Sigmoid colon (tissue), 7 donors: Measurements from ENCODE around the gene ZNF839. TPM values are rescaled to one million over a fixed set of nuclear protein-coding genes. Genes with fewer than 3 reads are reported as not detected.

ENCODE experiments used
- DNase-seq: peaks from one replicate; pipeline ENCODE4 v3.0.0-alpha.2; 2019
- H3K27ac ChIP-seq, 4 donors: fragments of 200-600 bp; sonication (generic); one replicate each; pipeline ENCODE4 v1.5.1; 2016 to 2019; ENCODE audit warnings: mild to moderate bottlenecking in 1 of 4
- H3K27me3 ChIP-seq, 3 donors: fragments of 200-600 bp; sonication (generic); one replicate each; pipeline ENCODE4 v1.5.1; 2019; ENCODE audit warnings: mild to moderate bottlenecking in 1 of 3
- H3K36me3 ChIP-seq, 4 donors: fragments of 200-600 bp; sonication (generic); one replicate each; pipeline ENCODE4 v1.5.1; 2016 to 2019
- H3K4me1 ChIP-seq, 4 donors: fragments of 200-600 bp; sonication (generic); one replicate each; pipeline ENCODE4 v1.5.1; 2017 to 2019
- H3K4me3 ChIP-seq, 4 donors: fragments of 200-600 bp; sonication (generic); one replicate each; pipeline ENCODE4 v1.5.1; 2017 to 2019; ENCODE audit warnings: mild to moderate bottlenecking in 2 of 4, moderate library complexity in 1 of 4
- H3K9me3 ChIP-seq, 4 donors: fragments of 200-600 bp in 3 of 4; sonication (generic) in 3 of 4; one replicate each; pipeline versions ENCODE4 v1.5.1 to v1.6.1; 2013 to 2019
- CTCF ChIP-seq, 4 experiments: fragments of 450-650 bp in 3 of 4; fragments of 200-600 bp in 1 of 4; IDR thresholded peaks; one replicate each; pipeline ENCODE4 v1.5.1; 2016 to 2019; ENCODE audit warnings: antibody characterized with exemption in 4 of 4, mild to moderate bottlenecking in 3 of 4, moderate library complexity in 2 of 4
- EP300 ChIP-seq, 4 donors: sonication (generic); formaldehyde crosslinking; IDR thresholded peaks; one replicate each; pipeline ENCODE4 v1.6.1; 2017; ENCODE audit warnings: antibody characterized with exemption in 4 of 4
- POLR2A ChIP-seq, 2 donors: fragments of 450-650 bp; IDR thresholded peaks; one replicate each; pipeline ENCODE4 v1.6.1; 2016; ENCODE audit warnings: antibody characterized with exemption in 2 of 2, mild to moderate bottlenecking in 2 of 2, moderate library complexity in 2 of 2
- POLR2AphosphoS5 ChIP-seq, 4 donors: sonication (generic); formaldehyde crosslinking; IDR thresholded peaks; one replicate each; pipeline ENCODE4 v1.6.1; 2017; ENCODE audit warnings: antibody characterized with exemption in 4 of 4
- WGBS, 2 donors: extraction: QIAGEN DNeasy Blood & Tissue Kit; methylation state at CpG; one replicate each; pipeline ENCODE4 v1.1.7; 2013; 5-methylcytosine and 5-hydroxymethylcytosine counted together
- intact Hi-C: fragments of 100-400 bp; cut with DNase I; formaldehyde crosslinking; loops from one replicate; pipeline ENCODE4 v1.15.1; 2023
- polyA plus RNA-seq, 3 donors: library from polyadenylated mRNA; stranded (reverse); fragments of 200-250 nt; gene quantifications; one replicate each; pipeline ENCODE4 v1.2.3, GENCODE V29; 2013
- total RNA-seq, 4 donors: library from RNA; depleted of rRNA; stranded (reverse); fragments of >200 nt; gene quantifications; one replicate each; pipeline ENCODE4 v1.1.0, GENCODE V29; 2016
- donor health status: healthy with polysubstance abuse.
- donor health status: Bipolar disorder and iron deficiency.
- donor health status: healthy.

Gene ZNF839
- total and polyA plus RNA-seq, 7 donors, result 4.6 to 12.2 (median 7.9) TPM

DNA sequence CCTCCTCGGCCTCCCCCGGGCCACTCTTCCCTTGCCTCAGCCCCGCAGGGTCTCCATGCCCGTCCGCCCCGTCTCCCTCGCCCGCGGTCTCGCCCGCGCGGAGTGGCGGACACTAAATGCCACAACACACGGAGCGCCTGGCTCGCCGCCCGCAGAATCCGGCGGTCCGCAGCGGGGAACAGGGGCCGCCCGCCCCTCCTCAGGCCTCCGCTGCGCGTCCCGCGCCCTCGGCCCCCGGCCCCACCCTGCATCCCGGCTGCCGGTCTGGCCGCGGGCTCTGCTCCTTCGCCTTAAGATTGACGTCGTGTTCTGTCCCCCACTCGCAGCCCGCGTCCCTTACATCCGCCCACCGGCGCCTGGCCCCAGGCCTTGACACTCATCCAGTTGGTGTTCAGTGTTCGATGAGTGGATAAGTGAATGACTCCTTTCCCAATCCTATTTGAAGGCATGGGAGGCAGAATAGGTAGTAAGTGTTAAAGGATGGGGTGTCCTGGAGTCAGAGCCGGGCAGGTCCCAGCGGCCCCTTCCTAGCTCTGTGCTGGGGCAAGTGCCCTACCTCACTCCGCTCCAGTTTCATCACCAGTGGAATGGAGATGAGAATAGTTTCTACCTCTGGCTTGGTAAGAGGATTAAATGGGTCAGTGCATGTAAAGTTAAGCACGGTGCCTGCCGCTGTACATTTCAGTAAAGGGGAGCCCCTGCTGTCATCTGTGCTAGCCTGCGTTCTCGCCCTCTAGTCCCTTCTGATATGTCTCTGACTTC lies 43.8 kb downstream of the ZNF839 start:
- peak overlapping the region; percentile 68 to 93 (median 88) for H3K4me3 ChIP-seq
- intact Hi-C loops, result loop anchor here (2.0 to 5.0 kb wide), 3 partner anchors 45 to 149 kb away; no protein-coding TSS in a partner anchor
- H3K4me1 ChIP-seq, result peaks cover 0 to 37% (median 25%) of the 10 kb centered on the region in 4 donors
- H3K9me3 ChIP-seq, result no peaks in the 10 kb centered on the region
- 2 to 4% methylated on average over 53 of the region's 53 CpGs for WGBS, 2 donors
- DNase-seq, result peak; percentile 74
- H3K36me3 ChIP-seq, result peaks cover 0 to 14% (median 0%) of the 10 kb centered on the region in 4 donors
- no peaks in the 10 kb centered on the region for H3K27me3 ChIP-seq
- TF ChIP-seq POLR2AphosphoS5 (IDR thresholded peaks at IDR 0.05), result no peak
- no peak for TF ChIP-seq EP300 (IDR thresholded peaks at IDR 0.05)
- TF ChIP-seq POLR2A (IDR thresholded peaks at IDR 0.05), result no peak
- TF ChIP-seq CTCF (IDR thresholded peaks at IDR 0.05), result no peak
- peak overlapping the region; percentile 89 to 99 (median 96) for H3K27ac ChIP-seq

- no peaks in the 10 kb centered on the region for H3K9me3 ChIP-seq
- WGBS, 2 donors, result 78 to 80% methylated on average over 11 of the region's 11 CpGs
- TF ChIP-seq POLR2AphosphoS5 (IDR thresholded peaks at IDR 0.05), result no peak
- no peak for TF ChIP-seq EP300 (IDR thresholded peaks at IDR 0.05)
- no peak for TF ChIP-seq POLR2A (IDR thresholded peaks at IDR 0.05)
- no peak for TF ChIP-seq CTCF (IDR thresholded peaks at IDR 0.05)
- peaks cover 0 to 10% (median 0%) of the 10 kb centered on the region in 4 donors for H3K4me1 ChIP-seq
- no peaks in the 10 kb centered on the region for H3K36me3 ChIP-seq
- no peak for DNase-seq
- intact Hi-C loops, result no loop called here
- H3K4me3 ChIP-seq, result no peak overlapping the region
- no peaks in the 10 kb centered on the region for H3K27me3 ChIP-seq
- H3K27ac ChIP-seq, result no peak overlapping the region
Observed at GRCh38 chr14:102370305-102370809, 50.8 kb downstream of the ZNF839 start.

DNA sequence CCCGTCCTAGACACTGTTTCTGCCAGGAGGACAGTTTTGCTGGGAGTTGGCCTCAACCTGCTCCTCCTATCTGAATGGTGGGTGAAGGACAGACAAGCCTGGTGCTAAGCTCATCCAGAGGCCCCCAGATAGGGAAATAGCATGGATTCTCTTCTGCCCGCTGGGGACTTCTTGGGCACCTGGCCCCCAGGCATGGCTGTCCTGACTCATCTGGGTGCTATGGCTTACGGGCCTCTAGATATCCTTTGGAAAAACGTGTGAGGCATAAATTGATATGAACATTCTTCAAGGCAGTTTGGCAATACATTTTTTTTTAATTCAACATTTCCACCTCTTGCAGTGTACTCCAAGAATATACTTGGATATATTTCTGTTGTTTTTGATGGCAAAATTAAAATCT lies 51.8 kb downstream of the ZNF839 start:
- DNase-seq, result no peak
- Histone ChIP-seq H3K4me3 (no peak overlapping the region), H3K4me1 (peaks cover 0 to 6% (median 0%) of the 10 kb centered on the region in 4 donors), H3K9me3 (no peaks in the 10 kb centered on the region), H3K27ac (no peak overlapping the region), H3K36me3 (no peaks in the 10 kb centered on the region), H3K27me3 (no peaks in the 10 kb centered on the region)
- TF ChIP-seq CTCF (IDR thresholded peaks at IDR 0.05) (no peak), POLR2A (IDR thresholded peaks at IDR 0.05) (no peak), EP300 (IDR thresholded peaks at IDR 0.05) (no peak), POLR2AphosphoS5 (IDR thresholded peaks at IDR 0.05) (no peak)
- 93% methylated on average over 4 of the region's 4 CpGs for WGBS, 2 donors
- intact Hi-C loops, result no loop called here

DNA sequence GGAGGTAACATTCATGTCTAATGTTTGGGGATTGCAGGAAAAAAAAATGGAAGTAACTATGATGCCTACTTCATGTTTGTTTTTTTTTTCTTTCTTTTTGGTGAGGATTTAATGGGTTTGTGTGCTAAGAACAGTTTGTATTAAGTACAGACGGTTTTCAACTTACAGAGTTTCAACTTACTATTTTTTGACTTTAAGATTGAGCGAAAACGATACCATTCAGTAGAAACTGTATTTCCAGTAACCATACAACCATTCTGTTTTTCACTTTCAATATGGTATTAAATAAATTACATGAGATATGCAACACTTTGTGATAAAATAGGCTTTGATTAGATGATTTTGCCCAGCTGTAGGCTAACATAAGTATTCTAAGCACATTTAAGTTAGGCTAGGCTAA lies 53.6 kb downstream of the ZNF839 start:
- H3K27ac ChIP-seq, result no peak overlapping the region
- TF ChIP-seq POLR2A (IDR thresholded peaks at IDR 0.05), result no peak
- no peak for TF ChIP-seq EP300 (IDR thresholded peaks at IDR 0.05)
- TF ChIP-seq POLR2AphosphoS5 (IDR thresholded peaks at IDR 0.05), result no peak
- TF ChIP-seq CTCF (IDR thresholded peaks at IDR 0.05), result no peak
- 85 to 90% methylated on average over 3 of the region's 3 CpGs for WGBS, 2 donors
- intact Hi-C loops, result no loop called here
- H3K4me3 ChIP-seq, result no peak overlapping the region
- no peak for DNase-seq
- peaks cover 0 to 4% (median 0%) of the 10 kb centered on the region in 4 donors for H3K4me1 ChIP-seq
- H3K36me3 ChIP-seq, result peaks cover 0 to 15% (median 1%) of the 10 kb centered on the region in 4 donors
- H3K9me3 ChIP-seq, result no peaks in the 10 kb centered on the region
- no peaks in the 10 kb centered on the region for H3K27me3 ChIP-seq
